HG02938 (cell line): ENCODE data around the gene ALKBH7.
"Not testable (repeated sequence)": the region's sequence is repeated elsewhere in the genome, so short reads cannot be mapped to it uniquely, and the experiment has no call there.

Experiments
- ATAC-seq: cut with Tn5 transposase; IDR thresholded peaks from one replicate; pipeline ENCODE4 v1.9.1; 2021; ENCODE audit warnings: mild to moderate bottlenecking, moderate library complexity; ENCODE audit not compliant: unreplicated experiment

The ALKBH7 gene

GRCh38 chr19:6372594-6373095 is at the start of gene ALKBH7:
ALKBH7 (plus strand) TSS chr19:6372794; CDS start chr19:6372821, 27 bp downstream.
- ATAC-seq, result peak; percentile 82

DNA sequence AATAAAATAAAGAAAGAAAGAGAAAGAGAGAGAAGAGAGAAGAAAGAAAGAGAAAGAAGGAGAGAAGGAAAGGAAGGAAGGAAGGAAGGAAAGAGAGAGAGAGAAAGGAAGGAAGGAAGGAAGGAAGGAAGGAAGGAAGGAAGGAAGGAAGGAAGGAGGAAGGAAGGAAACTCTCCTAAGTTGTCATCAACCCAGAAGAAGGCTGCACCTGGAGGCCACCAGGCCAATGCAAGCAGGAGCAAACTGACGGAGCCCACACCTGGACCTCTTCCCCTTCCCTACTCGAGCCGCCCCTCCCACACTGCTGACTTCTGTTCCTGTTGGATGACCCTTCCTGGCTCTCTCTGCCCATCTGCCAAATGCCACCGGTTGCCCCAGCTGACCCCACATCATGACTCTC is 47.8 kb upstream of the ALKBH7 start:
- ATAC-seq, result no peak

DNA sequence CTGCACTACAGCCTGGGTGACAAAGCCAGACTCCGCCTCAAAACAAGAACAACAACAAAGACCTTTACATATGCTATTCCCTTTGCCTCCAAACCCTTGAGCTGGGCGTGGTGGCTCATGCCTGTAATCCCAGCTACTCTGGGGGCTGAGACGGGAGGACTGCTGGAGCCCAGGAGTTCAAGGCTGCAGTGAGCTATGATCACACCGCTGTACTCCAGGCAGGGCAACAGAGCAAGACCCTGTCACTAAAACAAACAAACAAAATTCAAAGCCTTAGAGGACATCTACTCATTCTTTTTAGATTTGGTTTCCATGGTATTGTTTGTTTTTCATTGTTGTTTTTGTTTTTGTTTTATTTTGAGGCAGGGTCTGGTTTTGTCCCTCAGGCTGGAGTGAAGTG is 47.0 kb upstream of the ALKBH7 start:
- ATAC-seq, result no peak

GRCh38 chr19:6326815-6327214 is 45.8 kb upstream of the ALKBH7 start:
- no peak for ATAC-seq

DNA sequence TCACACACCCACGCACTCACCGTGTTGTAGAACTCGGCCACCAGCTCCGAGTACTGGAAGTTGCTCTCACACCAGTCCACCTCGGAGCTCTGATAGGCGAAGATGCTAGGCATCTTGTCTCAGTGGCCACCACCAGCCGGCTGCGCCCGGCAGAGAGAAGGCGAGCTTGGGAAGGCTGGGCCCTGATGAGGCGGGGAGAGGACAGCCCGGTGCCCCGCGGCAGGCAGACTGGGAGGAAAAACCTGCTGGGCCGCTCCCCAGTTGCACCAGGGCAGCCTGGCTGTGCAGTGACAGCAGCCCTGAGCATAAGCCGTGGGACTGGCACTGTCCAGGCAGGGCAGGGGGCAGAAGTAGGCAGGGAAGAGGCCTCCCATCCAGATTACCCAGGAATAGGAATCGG is 39.2 kb upstream of the ALKBH7 start, which contains the start of gene ACER1:
TSS of gene ACER1 (minus strand) at position 174 of the 400 bp plus-strand sequence. CDS start at position 113, 61 bp downstream.
- ATAC-seq, result no peak

DNA sequence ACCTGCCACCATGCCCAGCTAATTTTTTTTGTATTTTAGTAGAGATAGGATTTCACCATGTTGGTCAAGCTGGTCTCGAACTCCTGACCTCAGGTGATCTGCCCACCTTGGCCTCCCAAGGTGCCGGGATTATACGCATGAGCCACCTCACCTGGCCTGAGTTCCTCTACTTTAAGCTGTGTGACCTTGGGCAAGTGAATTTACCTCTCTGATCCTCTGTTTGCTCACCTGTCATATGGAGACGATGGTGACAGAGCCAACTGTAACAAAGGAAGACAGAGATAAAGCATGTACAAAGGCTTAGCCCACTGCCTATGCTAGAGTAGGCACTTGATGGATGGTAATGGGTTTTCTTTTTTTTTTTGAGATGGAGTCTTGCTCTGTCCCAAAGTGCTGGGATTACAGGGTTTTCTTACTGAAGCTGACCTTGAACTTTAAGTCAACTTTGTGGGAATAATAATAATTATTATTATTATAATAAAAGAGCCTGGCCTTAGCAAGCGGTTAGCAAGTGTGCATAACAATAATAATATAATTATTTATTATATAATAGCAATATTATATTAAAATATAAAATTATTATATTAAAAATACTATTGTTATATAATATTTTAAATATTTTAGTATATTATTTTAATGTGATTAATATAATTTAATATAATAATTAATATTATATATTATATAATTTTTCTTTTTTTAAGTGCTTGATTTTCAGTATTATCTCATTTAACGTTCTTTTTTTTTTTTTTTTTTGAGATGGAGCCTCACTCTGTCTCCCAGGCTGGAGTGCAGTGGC is 37.9 kb upstream of the ALKBH7 start:
- no peak for ATAC-seq

- no peak for ATAC-seq
Measured at GRCh38 chr19:6340493-6341201, 31.9 kb upstream of the ALKBH7 start.

DNA sequence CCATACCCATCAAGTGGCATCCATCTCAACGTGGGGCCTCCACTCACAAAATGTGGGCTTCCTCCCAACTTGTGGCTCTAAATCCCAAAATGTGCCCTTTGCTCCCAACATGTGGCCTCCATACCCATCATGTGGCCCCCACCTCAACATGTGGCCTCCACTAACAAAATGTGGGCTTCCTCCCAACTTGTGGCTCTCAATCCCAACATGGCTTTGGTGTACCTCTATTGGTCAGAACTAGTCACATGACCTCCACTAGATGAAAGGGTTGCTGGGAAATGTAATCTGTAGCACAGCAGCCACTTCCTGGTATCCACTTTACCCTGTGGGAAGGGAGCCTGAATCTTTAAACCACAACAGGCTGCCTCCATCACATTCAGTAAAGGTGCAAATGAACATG is 29.1 kb upstream of the ALKBH7 start:
- ATAC-seq, result no peak

DNA sequence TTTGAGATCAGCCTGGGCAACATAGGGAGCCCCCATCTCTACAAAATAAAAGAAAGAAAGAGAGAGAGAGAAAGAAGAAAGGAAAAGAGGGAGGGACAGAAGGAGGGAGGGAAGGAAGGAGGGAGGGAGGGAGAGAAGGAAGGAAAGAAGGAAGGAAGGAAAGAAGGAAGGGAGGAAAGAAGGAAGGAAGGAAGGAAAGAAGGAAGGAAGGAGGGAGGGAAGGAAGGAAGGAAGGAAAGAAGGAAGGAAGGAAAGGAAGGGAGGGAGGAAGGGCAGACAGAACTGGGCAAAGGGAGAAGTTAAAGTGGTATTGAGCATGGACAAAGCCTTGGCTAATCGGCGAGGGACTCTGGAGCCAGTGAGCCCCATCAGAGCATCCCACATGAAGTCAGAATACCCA is 23.3 kb upstream of the ALKBH7 start:
- not testable (repeated sequence) for ATAC-seq

DNA sequence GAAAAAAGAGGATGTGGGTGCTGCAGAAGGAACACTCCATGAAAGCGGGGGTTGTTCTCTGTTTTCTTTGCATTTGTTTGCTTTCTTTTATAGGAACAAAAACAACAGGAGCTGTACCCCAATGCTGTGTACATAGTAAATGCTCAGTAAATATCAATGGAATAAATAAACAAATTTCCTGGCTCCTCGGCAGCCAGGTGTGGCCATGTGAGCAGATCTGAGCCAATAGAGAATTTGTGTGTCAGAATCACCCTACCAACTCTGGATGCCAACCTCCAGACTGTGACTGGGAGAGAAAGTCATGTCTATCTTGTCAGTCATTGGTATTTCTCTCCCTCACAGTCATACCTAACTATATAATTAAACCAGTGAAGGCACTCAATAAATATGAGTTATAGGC is 21.9 kb upstream of the ALKBH7 start:
- ATAC-seq, result no peak

DNA sequence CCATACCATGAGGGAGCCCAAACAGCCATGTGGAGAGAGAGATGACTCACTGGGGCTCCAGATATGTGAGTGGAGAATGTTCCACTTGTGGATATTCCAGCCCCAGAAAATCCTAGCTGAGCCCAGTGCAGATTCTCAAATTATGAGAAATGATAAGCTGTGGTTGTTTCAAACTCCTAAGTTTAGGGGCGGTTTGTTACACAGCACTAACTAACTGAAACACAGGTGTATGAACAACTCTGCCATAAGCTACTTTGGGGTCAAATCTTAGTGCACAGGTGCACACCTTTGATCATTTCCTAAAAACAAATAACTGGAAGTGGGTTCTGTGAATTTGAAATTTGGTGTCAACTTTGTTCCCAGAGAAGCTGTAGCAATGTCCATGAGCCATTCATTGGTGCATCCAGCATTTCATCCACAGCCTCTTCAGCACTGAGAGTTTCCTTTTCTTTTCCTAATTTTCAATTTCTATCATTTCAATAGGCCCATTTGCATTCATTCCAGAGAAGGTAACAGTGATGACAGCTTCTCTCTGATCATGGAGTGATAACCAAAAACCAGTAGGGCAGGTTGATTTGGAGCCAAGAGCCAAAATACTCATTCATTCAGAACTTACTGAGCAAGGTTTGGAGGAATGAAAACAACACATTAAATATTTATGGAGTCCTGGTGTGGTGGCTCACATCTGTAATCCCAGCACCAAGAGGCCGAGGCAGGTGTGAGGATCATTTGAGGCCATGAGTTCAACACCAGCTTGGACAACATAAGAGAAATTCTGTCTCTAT is 20.0 kb upstream of the ALKBH7 start:
- ATAC-seq, result no peak

DNA sequence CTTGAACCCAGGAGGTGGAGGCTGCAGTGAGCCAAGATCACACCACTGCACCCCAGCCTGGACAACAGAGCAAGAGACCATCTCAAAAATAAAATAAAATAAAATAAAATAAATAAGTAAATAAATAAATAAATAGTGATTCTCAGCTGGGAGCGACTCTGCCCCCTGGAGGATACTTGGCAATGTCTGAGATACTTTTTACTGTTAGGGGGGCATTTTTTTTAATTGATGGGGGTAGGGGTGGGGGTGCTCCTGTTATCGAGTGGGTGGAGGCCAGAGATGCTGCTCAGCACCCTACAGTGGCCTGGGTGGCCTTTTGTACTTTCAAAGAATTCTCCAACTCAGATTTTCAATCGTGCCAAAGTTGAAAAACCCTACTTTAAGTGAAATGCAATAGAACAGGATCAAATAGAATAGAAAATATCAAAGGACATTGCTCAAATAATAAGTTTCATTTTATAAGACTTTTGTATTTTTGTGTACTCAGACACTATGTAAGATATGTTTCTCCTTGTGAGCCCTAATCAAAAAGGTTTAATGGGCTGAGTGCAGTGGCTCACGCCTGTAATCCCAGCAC is 18.4 kb upstream of the ALKBH7 start:
- ATAC-seq, result no peak

GRCh38 chr19:6355321-6356040 is 17.1 kb upstream of the ALKBH7 start:
- ATAC-seq, result not testable (repeated sequence)

- ATAC-seq, result no peak
Measured at GRCh38 chr19:6357174-6357573, 15.4 kb upstream of the ALKBH7 start.

- no peak for ATAC-seq
Measured at GRCh38 chr19:6358003-6358402, 14.6 kb upstream of the ALKBH7 start.

DNA sequence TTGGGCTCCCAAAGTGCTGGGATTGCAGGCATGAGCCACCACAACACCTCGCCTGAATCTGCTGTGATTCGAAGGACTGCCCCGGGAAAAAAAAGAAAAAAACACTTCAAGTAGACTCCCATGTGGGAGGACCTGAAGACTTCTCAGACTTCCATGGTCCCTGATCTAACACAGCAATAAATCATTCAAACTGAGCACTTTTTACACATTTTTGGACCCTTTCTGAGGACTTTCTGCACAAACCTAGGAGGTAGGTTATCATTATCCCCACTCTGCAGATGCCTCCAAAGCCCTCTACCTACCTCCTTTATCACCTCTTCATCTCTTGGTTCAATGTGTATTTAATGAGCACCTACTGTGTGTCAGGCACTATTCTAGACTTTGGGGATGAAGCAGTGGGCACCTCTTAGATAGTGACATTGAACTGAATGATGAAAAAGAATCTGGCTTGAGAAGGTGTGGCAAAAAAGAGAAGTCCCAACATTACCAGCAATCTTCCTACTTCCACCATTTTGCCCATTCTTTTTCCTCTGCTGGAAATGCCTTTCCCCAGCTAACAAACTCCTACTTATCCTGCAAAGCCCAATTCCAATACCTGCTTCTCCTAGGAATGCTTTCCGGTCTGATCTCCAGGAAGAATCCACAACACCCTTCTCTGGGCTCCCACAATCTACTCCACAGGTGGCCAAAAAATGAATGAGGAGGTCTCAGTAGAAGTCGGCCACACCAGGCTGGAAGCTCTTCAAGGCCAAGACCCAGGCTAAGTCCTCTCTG is 12.8 kb upstream of the ALKBH7 start:
- ATAC-seq, result no peak

DNA sequence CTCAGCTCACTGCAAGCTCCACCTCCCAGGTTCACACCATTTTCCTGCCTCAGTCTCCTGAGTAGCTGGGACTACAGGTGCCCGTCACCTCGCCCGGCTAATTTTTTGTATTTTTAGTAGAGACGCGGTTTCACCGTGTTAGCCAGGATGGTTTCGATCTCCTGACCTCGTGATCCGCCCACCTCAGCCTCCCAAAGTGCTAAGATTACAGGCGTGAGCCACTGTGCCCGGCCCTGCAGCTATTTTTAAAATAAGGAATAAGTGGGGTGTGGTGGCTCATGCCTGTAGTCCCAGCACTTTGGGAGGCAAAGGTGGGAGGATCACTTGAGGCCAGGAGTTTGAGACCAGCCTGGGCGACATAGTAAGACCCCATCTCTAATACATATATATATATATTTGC is 12.1 kb upstream of the ALKBH7 start:
- not testable (repeated sequence) for ATAC-seq

GRCh38 chr19:6360857-6361216 is 11.8 kb upstream of the ALKBH7 start:
- ATAC-seq, result not testable (repeated sequence)

DNA sequence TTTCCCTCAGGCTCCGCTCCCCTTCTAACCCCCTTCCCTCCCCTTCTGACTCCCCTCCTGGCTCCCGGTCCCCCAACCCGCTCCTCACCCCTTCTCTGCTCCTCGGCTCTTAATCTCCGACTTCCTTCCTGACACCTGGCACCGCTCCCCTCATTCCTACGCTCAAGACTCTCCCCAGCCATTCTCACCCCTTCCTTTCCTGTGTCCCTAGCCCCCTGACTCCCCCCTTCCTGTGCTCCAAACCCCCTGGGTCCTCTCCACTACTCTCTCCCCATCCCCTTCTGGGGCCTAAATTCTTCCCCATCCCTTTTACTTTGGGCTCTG is 10.6 kb upstream of the ALKBH7 start:
- ATAC-seq, result no peak

GRCh38 chr19:6362351-6362801 is 10.2 kb upstream of the ALKBH7 start:
- no peak for ATAC-seq
